Measurements from ENCODE around the gene CEP68.
"Not testable (repeated sequence)": the region's sequence is repeated elsewhere in the genome, so short reads cannot be mapped to it uniquely, and the experiment has no call there.

Gene CEP68, protein sequence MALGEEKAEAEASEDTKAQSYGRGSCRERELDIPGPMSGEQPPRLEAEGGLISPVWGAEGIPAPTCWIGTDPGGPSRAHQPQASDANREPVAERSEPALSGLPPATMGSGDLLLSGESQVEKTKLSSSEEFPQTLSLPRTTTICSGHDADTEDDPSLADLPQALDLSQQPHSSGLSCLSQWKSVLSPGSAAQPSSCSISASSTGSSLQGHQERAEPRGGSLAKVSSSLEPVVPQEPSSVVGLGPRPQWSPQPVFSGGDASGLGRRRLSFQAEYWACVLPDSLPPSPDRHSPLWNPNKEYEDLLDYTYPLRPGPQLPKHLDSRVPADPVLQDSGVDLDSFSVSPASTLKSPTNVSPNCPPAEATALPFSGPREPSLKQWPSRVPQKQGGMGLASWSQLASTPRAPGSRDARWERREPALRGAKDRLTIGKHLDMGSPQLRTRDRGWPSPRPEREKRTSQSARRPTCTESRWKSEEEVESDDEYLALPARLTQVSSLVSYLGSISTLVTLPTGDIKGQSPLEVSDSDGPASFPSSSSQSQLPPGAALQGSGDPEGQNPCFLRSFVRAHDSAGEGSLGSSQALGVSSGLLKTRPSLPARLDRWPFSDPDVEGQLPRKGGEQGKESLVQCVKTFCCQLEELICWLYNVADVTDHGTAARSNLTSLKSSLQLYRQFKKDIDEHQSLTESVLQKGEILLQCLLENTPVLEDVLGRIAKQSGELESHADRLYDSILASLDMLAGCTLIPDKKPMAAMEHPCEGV

GRCh38 chr2:65056215-65057053 lies at the start of gene CEP68:
CEP68 (plus strand) TSS chr2:65056416; CDS start chr2:65069445, 13,029 bp downstream.
- peak; percentile 94 for DNase-seq

GRCh38 chr2:65013776-65014175 lies 42.4 kb upstream of the CEP68 start:
- no peak for DNase-seq

DNA sequence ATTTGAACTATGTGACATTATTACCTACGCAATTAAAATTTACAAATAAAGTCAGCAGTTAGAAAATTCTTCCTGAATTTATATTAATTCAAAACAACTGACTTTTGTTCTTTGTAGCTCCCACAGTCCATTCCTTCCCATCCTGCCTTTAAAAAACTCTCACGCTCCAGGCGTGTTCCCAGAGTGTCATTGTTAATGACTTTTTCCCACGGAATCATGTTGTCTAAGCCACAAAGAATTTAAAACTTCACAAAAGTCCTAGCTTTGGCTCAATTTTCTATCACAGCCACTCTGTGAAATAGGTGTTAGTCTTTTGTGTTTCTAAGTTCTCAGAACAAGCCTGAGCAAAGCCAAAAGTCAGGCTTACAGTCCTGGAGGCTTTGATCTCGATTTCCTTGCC lies 40.5 kb upstream of the CEP68 start:
- no peak for DNase-seq

DNA sequence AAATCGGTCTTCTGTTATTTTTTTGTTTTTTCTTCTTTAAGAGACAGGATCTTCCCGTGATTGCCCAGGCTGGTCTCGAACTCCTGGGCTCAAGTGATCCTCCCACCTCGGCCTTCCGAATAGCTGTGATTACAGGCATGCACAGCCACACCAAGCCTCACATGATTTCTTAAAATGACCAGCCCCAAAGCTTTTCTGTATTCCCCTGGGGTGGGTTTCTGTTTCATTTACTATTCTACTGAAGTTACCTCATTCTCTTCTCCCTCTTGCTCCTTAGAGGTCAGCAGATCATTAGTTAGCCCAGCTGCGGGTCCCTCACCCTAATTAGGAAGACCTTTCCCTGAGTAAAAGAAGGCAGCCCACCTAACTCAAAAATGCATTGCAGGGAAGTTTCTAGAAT lies 39.4 kb upstream of the CEP68 start:
- no peak for DNase-seq

GRCh38 chr2:65017335-65017734 lies 38.9 kb upstream of the CEP68 start:
- DNase-seq, result no peak

- DNase-seq, result no peak
Measured at GRCh38 chr2:65018141-65018582, 38.1 kb upstream of the CEP68 start.

DNA sequence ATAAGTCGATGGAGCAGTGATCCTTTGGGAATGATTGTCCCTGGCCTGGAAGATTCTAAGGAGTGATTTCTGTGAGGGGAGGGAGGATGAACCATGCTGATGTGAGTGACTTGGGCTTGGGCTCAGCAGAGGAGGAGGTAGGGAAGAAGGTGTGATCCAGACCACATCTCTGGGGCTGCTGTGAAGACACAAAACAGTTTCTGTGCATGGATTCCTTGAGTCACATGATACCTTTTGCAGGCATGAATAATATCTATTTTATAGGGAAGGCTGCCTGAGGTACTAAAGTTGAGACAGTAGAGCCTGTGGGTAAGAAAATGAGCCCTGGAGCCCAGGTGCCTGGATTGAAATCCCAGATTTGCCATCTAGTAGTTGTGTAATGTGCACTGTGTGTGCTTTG lies 37.2 kb upstream of the CEP68 start:
- no peak for DNase-seq

DNA sequence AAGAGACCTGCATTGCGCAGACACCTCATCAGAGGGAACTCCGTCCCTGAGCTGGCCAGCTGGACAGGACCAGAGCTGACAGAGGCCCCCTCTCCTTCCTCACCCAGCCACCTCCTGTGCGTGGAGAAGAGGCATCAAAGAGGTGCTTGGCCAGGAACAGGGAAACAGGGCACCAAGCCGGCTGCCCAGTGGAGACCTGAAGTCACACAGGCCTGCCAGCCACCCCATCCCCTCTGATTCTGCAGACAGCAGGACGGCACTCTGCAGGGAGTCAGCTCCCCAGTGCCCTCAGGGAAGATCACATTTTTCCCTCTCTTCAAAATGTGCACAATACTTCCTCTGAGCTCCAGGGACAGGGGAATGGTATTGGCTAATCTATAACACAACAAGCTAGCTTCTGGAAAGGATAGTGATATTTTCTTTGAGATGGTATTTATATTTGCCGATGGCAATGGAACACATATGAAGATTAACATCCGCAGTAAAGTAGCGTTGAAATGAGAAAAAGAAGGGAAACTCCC lies 36.5 kb upstream of the CEP68 start:
- DNase-seq, result no peak

DNA sequence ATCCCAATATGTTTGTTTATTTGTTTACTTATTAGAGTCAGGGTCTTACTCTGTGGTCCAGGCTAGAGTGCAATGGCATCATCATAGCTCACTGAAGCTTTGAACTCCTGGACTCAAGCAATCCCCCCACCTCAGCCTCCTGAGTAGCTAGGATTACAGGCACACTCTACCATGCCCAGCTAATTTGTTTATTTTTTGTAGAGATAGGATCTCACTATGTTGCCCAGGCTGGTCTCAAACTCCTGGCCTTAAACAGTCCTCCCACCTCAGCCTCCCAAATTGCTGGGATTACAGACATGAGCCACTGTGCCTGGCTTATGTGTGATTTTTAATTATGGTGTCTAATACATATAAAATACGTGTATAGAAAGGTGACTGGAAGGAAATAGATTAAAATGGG lies 36.0 kb upstream of the CEP68 start:
- DNase-seq, result not testable (repeated sequence)

DNA sequence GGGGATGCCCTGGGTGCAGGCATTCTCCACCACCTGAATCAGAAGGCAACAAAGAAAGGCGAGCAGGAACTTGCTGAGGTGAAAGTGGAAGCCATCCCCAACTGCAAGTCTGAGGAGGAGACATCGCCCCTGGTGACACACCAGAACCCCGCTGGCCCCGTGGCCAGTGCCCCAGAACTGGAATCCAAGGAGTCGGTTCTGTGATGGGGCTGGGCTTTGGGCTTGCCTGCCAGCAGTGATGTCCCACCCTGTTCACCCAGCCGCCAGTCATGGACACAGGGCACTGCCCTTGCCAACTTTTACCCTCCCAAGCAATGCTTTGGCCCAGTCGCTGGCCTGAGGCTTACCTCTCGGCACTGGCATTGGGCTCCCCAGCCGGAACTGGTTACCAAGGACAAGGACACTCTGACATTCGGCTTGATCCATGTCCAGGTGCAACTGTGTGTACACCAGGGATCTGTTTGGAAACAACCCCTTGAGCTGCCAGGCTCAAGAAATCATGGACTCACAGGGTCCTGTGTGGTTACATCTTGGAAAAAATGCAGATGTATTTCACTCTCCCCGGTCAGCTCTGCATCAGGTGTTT lies 35.2 kb upstream of the CEP68 start:
- DNase-seq, result no peak

- no peak for DNase-seq
Measured at GRCh38 chr2:65021709-65022108, 34.5 kb upstream of the CEP68 start.

DNA sequence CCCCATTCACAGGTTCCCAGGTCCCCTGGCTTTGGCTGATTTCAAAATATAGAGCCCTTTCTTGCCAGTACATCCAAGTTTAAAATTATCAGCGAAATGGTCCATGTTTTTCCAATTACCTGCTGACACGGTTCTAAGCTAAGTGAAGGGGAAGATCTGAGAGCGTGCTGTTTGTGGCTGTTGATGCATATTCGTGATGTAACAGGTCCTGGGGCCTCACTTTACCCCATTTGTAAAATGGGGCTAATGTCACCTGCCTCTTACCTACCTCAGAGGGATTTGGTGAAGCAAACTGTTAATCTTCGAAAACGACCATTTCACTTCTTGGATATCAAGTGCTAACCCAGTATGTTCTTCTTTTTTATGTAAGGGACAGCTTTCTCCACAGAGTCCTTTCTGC lies 34.0 kb upstream of the CEP68 start:
- DNase-seq, result no peak

DNA sequence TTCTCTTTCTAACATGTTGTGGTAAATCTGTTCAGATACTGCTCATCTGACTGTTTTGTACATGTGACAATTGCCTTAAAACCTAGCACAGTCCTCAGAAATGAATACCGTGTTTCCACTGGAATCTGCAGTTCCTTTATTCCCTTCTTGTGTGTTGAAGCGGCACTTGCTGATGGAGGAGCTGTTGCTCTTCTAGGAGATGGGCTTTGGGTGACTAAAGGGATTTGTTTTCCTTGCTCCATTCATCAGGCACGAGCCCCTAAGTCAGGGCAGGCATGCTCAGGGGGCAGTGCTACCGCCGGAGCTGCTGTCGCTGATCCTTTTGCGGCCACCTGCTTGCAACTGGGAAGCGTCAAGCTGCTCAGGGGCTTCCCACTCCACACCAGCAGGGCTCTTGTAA lies 32.5 kb upstream of the CEP68 start:
- no peak for DNase-seq

DNA sequence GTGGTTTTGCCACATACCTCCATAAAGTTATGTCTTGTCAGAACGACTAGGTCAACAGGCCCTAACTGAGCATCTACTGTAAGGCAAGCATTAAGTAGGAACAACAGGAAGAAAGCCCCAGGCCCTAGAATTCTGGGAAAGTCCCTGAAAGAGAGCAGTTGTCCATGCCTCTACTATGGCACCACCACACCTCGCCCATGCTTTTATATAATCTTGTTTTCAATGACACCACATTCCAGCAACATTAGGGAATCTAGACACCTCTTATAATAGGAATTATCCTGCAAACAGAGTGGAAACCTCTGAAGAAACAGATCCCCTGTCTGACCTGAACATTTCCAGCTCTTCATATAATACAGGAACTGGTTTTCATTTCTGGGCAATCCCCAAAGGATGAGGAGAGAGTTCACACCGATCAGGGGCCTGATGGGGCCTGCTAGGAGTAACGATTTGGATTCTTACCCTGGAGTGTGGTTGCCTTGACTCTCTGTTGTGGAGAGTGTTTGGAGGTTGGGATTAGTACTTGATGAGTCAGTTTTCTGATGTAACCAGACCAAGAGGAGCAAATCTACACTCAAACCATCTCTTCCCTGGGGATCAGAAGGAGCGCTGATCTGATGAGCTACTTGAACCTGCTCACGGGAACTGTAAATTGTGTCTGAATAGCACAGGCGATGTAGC lies 31.9 kb upstream of the CEP68 start:
- no peak for DNase-seq

- DNase-seq, result no peak
Measured at GRCh38 chr2:65025453-65026123, 30.6 kb upstream of the CEP68 start.

GRCh38 chr2:65026154-65026553 lies 30.1 kb upstream of the CEP68 start:
- no peak for DNase-seq

- no peak for DNase-seq
Measured at GRCh38 chr2:65026704-65027464, 29.3 kb upstream of the CEP68 start.

DNA sequence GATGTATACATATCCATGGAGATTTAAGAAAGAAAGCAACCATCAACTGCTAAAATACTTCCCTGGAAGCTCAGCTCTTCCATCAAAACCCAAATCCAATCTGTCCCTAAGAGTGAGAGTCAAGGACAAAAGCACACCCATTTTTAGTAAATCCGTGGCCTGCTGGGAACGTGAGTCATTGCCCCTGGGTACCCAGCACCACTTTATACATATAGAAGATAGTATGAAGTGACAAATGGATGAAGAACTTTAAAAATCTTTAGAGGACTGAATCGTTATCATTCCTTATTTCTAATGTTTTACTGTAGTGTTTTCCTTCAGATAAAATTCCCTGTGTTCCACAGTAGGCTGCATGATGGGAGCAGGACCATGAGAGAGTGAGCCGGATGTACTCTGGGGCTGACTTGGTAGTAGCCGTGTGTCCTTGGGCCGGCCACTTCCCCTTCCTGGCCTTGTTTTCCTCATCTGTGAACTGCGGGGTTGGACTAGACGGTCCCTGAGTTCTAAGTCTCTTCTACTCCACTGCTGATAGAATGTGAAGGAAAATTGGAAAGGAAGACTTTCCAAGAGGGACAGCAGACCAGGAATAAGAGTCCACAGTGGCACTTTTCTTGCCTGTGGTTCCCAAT lies 28.5 kb upstream of the CEP68 start:
- no peak for DNase-seq

DNA sequence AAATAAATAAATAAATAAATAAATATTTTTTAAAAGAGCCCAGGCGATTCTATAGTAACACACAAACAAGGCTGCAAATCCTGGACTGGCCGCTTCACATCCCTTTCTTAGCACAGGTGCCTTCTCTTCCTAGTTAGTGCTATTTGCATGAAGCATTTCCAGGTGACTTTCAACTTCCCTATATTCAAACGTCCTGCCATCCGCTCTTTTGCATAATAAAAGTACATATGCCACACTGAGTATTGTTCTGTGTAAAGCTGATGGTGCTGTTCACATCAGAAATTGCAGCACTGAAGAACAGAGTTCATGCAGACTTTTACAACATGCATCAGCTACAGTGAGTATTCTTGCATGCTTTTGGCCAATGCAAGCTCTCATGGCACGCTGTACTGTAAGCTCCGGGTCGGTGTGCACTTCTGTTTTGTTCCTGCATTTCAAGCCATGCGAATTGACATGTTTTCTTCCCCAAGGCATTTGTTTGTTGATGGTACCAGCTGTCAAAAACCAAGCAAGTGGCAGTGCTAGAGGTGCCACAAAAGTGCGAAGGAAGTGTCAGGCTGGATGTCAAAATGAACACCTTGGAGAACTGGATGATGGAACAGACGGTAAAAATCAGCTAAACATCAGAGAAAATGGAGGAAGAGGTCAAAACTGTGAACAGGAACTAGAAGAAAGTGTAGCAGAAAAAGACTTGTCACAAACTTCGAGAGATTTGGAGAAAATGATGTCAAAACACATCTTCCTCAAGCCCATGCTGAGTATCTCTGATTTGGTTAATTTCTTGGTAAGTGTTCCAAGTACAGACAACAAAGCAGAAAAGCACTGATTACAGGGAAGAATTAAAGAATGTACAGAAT lies 25.5 kb upstream of the CEP68 start:
- no peak for DNase-seq

All from NCI-H510A (cell line).